ENCODE measurements around the gene E2F3. TPM values are rescaled to one million over a fixed set of nuclear protein-coding genes. Genes with fewer than 3 reads are reported as not detected.
A peak's percentile ranks its signal among the peaks of the same experiment; 100 is the strongest.
"Not testable (repeated sequence)": the region's sequence is repeated elsewhere in the genome, so short reads cannot be mapped to it uniquely, and the experiment has no call there.

The E2F3 gene
- total RNA-seq, 1 experiment from 2014 or later: 30.2 TPM

DNA sequence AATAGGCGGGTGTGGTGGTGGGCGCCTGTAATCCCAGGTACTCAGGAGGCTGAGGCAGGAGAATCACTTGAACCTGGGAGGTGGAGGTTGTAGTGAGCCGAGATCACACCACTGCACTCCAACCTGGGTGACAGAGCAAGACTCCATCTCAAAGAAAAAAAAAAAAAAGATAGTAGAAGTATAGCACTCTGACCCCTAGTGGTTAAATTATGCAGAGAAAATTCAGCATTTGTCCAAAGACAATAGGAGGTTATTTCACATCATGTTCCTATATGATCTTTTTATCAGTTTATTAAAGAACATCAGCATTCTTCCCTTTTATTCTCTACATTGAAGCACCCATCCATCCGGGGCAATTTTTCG, 127.4 kb downstream of the E2F3 start:
- CTCF ChIA-PET; DNase-seq (ENCODE audit: low spot score); POLR2A ChIA-PET; H3K27me3 Mint-ChIP-seq (ENCODE audit: low read depth); H3K36me3 Mint-ChIP-seq; H3K4me3 Mint-ChIP-seq; H3K9me3 Mint-ChIP-seq; H3K27ac Mint-ChIP-seq: not testable (repeated sequence)
- TF ChIP-seq, protein P1, sequence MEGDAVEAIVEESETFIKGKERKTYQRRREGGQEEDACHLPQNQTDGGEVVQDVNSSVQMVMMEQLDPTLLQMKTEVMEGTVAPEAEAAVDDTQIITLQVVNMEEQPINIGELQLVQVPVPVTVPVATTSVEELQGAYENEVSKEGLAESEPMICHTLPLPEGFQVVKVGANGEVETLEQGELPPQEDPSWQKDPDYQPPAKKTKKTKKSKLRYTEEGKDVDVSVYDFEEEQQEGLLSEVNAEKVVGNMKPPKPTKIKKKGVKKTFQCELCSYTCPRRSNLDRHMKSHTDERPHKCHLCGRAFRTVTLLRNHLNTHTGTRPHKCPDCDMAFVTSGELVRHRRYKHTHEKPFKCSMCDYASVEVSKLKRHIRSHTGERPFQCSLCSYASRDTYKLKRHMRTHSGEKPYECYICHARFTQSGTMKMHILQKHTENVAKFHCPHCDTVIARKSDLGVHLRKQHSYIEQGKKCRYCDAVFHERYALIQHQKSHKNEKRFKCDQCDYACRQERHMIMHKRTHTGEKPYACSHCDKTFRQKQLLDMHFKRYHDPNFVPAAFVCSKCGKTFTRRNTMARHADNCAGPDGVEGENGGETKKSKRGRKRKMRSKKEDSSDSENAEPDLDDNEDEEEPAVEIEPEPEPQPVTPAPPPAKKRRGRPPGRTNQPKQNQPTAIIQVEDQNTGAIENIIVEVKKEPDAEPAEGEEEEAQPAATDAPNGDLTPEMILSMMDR (IDR thresholded peaks at IDR 0.05): peak; percentile 54; the same call in 1 of the 2 replicates
- ATAC-seq: peak; percentile 36
- peaks cover 19% of the 10 kb centered on the region for H3K4me1 Mint-ChIP-seq

GRCh38 chr6:20532881-20533280, 131.2 kb downstream of the E2F3 start:
- no peak overlapping the region for H3K27ac Mint-ChIP-seq
- ChIA-PET CTCF (no interaction called here), POLR2A (interaction anchor here (0.6 kb wide), 2 partner anchors 159 to 320 kb away, joined by 3 to 5 read pairs; no protein-coding TSS in a partner anchor)
- DNase-seq (ENCODE audit: low spot score): no peak
- ATAC-seq: no peak
- H3K27me3 Mint-ChIP-seq (ENCODE audit: low read depth): no peaks in the 10 kb centered on the region
- no peaks in the 10 kb centered on the region for H3K9me3 Mint-ChIP-seq
- H3K36me3 Mint-ChIP-seq: peaks cover 5% of the 10 kb centered on the region; the same call in 1 of the 2 replicates
- H3K4me1 Mint-ChIP-seq: peaks cover 23% of the 10 kb centered on the region
- TF ChIP-seq, protein P2, sequence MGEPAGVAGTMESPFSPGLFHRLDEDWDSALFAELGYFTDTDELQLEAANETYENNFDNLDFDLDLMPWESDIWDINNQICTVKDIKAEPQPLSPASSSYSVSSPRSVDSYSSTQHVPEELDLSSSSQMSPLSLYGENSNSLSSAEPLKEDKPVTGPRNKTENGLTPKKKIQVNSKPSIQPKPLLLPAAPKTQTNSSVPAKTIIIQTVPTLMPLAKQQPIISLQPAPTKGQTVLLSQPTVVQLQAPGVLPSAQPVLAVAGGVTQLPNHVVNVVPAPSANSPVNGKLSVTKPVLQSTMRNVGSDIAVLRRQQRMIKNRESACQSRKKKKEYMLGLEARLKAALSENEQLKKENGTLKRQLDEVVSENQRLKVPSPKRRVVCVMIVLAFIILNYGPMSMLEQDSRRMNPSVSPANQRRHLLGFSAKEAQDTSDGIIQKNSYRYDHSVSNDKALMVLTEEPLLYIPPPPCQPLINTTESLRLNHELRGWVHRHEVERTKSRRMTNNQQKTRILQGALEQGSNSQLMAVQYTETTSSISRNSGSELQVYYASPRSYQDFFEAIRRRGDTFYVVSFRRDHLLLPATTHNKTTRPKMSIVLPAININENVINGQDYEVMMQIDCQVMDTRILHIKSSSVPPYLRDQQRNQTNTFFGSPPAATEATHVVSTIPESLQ (CRISPR knock-in tag; IDR thresholded peaks at IDR 0.05): no peak
- TF ChIP-seq ZNF138 (CRISPR knock-in tag; conservative IDR thresholded peaks at IDR 0.05) (no peak), ESRRA (CRISPR knock-in tag; IDR thresholded peaks at IDR 0.05; ENCODE audit: borderline replicate concordance) (no peak), HMGA2 (CRISPR knock-in tag; IDR thresholded peaks at IDR 0.05) (no peak)
- TF ChIP-seq, protein P3, sequence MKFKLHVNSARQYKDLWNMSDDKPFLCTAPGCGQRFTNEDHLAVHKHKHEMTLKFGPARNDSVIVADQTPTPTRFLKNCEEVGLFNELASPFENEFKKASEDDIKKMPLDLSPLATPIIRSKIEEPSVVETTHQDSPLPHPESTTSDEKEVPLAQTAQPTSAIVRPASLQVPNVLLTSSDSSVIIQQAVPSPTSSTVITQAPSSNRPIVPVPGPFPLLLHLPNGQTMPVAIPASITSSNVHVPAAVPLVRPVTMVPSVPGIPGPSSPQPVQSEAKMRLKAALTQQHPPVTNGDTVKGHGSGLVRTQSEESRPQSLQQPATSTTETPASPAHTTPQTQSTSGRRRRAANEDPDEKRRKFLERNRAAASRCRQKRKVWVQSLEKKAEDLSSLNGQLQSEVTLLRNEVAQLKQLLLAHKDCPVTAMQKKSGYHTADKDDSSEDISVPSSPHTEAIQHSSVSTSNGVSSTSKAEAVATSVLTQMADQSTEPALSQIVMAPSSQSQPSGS (CRISPR knock-in tag; IDR thresholded peaks at IDR 0.05; ENCODE audit: borderline replicate concordance, low read depth): no peak
- no peak overlapping the region for H3K4me3 Mint-ChIP-seq

- DNase-seq (ENCODE audit: low spot score) (no peak), ATAC-seq (no peak)
- peak overlapping the region; percentile 61 for H3K27ac Mint-ChIP-seq
- no peaks in the 10 kb centered on the region for H3K9me3 Mint-ChIP-seq
- CTCF ChIA-PET: interaction anchor here (2.1 kb wide), 1 partner anchor 17 kb away, joined by 7 read pairs; no protein-coding TSS in a partner anchor
- POLR2A ChIA-PET: no interaction called here
- H3K4me3 Mint-ChIP-seq: peak overlapping the region; percentile 97
- no peaks in the 10 kb centered on the region for H3K27me3 Mint-ChIP-seq (ENCODE audit: low read depth)
- H3K36me3 Mint-ChIP-seq: peaks cover 5% of the 10 kb centered on the region; the same call in 1 of the 2 replicates
- peaks cover 14% of the 10 kb centered on the region for H3K4me1 Mint-ChIP-seq
- TF ChIP-seq PRRX2 (CRISPR knock-in tag; IDR thresholded peaks at IDR 0.05) (no peak), EMX1 (CRISPR knock-in tag; IDR thresholded peaks at IDR 0.05) (no peak), HMGA2 (CRISPR knock-in tag; IDR thresholded peaks at IDR 0.05) (no peak), MXD4 (CRISPR knock-in tag; IDR thresholded peaks at IDR 0.05; ENCODE audit: borderline replicate concordance) (no peak), NFYB (CRISPR knock-in tag; conservative IDR thresholded peaks at IDR 0.05; ENCODE audit: low read depth) (no peak), NR3C1 (CRISPR knock-in tag; conservative IDR thresholded peaks at IDR 0.05; ENCODE audit: low read depth) (no peak), MYBL2 (CRISPR knock-in tag; IDR thresholded peaks at IDR 0.05) (no peak)
- TF ChIP-seq, protein P2 (CRISPR knock-in tag; IDR thresholded peaks at IDR 0.05): no peak
- TF ChIP-seq, protein P4, sequence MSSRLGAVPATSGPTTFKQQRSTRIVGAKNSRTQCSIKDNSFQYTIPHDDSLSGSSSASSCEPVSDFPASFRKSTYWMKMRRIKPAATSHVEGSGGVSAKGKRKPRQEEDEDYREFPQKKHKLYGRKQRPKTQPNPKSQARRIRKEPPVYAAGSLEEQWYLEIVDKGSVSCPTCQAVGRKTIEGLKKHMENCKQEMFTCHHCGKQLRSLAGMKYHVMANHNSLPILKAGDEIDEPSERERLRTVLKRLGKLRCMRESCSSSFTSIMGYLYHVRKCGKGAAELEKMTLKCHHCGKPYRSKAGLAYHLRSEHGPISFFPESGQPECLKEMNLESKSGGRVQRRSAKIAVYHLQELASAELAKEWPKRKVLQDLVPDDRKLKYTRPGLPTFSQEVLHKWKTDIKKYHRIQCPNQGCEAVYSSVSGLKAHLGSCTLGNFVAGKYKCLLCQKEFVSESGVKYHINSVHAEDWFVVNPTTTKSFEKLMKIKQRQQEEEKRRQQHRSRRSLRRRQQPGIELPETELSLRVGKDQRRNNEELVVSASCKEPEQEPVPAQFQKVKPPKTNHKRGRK (CRISPR knock-in tag; IDR thresholded peaks at IDR 0.05; ENCODE audit: borderline replicate concordance): no peak
- TF ChIP-seq, protein P5, sequence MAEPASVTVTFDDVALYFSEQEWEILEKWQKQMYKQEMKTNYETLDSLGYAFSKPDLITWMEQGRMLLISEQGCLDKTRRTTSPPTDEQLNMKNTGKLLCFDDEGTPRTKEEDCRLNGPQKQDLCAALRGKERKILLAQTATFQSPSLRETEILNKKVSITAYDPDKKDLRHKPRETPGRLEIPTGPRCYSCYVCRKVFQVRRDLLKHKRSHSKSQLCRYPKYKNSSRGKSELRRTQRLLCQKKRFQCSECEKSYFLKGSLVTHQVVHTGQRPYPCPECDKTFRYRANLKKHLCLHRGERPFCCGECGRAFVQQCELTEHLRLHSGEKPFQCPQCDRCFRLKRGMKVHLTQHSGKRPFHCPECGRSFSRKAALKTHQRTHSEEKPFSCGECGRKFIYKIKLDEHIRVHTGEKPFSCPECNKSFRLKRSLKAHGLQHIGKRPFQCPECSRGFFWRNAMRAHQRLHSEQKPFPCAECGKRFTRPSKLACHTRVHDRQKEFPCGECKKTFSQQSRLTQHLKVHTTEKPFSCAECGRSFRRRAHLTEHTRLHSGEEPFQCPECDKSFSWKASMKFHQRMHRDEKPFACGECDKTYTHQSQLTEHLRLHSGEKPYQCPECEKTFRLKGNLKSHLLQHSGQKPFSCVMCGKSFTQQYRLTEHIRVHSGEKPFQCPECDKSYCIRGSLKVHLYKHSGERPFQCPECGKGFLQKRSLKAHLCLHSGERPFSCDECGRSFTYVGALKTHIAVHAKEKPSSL (CRISPR knock-in tag; conservative IDR thresholded peaks at IDR 0.05): no peak
- TF ChIP-seq, protein P6, sequence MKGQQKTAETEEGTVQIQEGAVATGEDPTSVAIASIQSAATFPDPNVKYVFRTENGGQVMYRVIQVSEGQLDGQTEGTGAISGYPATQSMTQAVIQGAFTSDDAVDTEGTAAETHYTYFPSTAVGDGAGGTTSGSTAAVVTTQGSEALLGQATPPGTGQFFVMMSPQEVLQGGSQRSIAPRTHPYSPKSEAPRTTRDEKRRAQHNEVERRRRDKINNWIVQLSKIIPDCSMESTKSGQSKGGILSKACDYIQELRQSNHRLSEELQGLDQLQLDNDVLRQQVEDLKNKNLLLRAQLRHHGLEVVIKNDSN (CRISPR knock-in tag; IDR thresholded peaks at IDR 0.05): no peak
Observed at GRCh38 chr6:20533746-20534294, 132.1 kb downstream of the E2F3 start.

All from WTC11 (cell line).